ENCODE data around the gene OTUB2. TPM values are rescaled to one million over a fixed set of nuclear protein-coding genes. Genes with fewer than 3 reads are reported as not detected.

The OTUB2 gene
- total RNA-seq, 1 experiment from 2014 or later: 3.0 TPM

GRCh38 chr14:94045563-94046345 lies 19.6 kb downstream of the OTUB2 start:
- DNase-seq: no peak
- Histone ChIP-seq H3K27me3 (ENCODE audit: control insufficient read depth, insufficient read depth, low read length) (no peaks in the 10 kb centered on the region), H3K36me3 (replicated peaks; ENCODE audit: control insufficient read depth, insufficient read depth, low read length) (peaks cover 31% of the 10 kb centered on the region)

GRCh38 chr14:94046696-94047250 lies 20.6 kb downstream of the OTUB2 start:
- Histone ChIP-seq H3K4me3 (ENCODE audit: insufficient read depth, low read depth, low read length) (no peak overlapping the region), H3K36me3 (replicated peaks; ENCODE audit: control insufficient read depth, insufficient read depth, low read length) (peaks cover 37% of the 10 kb centered on the region), H3K27me3 (ENCODE audit: control insufficient read depth, insufficient read depth, low read length) (no peaks in the 10 kb centered on the region)
- no peak for DNase-seq

More at GRCh38 chr14:94045563-94046345, 19.6 kb downstream of the OTUB2 start:
- no peak overlapping the region for H3K4me3 ChIP-seq (ENCODE audit: insufficient read depth, low read depth, low read length)

GRCh38 chr14:94047581-94047980 lies 21.4 kb downstream of the OTUB2 start:
- no peak overlapping the region for H3K4me3 ChIP-seq (ENCODE audit: insufficient read depth, low read depth, low read length)
- no peak for DNase-seq
- H3K36me3 ChIP-seq (replicated peaks; ENCODE audit: control insufficient read depth, insufficient read depth, low read length): peaks cover 42% of the 10 kb centered on the region

GRCh38 chr14:94048691-94049624 lies 22.8 kb downstream of the OTUB2 start:
- no peak overlapping the region for H3K4me3 ChIP-seq (ENCODE audit: insufficient read depth, low read depth, low read length)
- peaks cover 44% of the 10 kb centered on the region for H3K36me3 ChIP-seq (replicated peaks; ENCODE audit: control insufficient read depth, insufficient read depth, low read length)
- no peaks in the 10 kb centered on the region for H3K27me3 ChIP-seq (ENCODE audit: control insufficient read depth, insufficient read depth, low read length)
- no peak for DNase-seq

More at GRCh38 chr14:94047581-94047980, 21.4 kb downstream of the OTUB2 start:
- no peaks in the 10 kb centered on the region for H3K27me3 ChIP-seq (ENCODE audit: control insufficient read depth, insufficient read depth, low read length)

GRCh38 chr14:94049625-94050023 lies 23.5 kb downstream of the OTUB2 start:
- Histone ChIP-seq H3K4me3 (ENCODE audit: insufficient read depth, low read depth, low read length) (no peak overlapping the region), H3K27me3 (ENCODE audit: control insufficient read depth, insufficient read depth, low read length) (no peaks in the 10 kb centered on the region), H3K36me3 (replicated peaks; ENCODE audit: control insufficient read depth, insufficient read depth, low read length) (peaks cover 49% of the 10 kb centered on the region)
- DNase-seq: no peak

GRCh38 chr14:94050231-94050880 lies 24.2 kb downstream of the OTUB2 start:
- H3K36me3 ChIP-seq (replicated peaks; ENCODE audit: control insufficient read depth, insufficient read depth, low read length): peaks cover 54% of the 10 kb centered on the region
- H3K4me3 ChIP-seq (ENCODE audit: insufficient read depth, low read depth, low read length): no peak overlapping the region
- no peaks in the 10 kb centered on the region for H3K27me3 ChIP-seq (ENCODE audit: control insufficient read depth, insufficient read depth, low read length)
- no peak for DNase-seq

GRCh38 chr14:94051115-94051514 lies 25.0 kb downstream of the OTUB2 start:
- no peak for DNase-seq
- Histone ChIP-seq H3K4me3 (ENCODE audit: insufficient read depth, low read depth, low read length) (no peak overlapping the region), H3K36me3 (replicated peaks; ENCODE audit: control insufficient read depth, insufficient read depth, low read length) (peaks cover 56% of the 10 kb centered on the region), H3K27me3 (ENCODE audit: control insufficient read depth, insufficient read depth, low read length) (no peaks in the 10 kb centered on the region)

- no peak for DNase-seq
- no peaks in the 10 kb centered on the region for H3K27me3 ChIP-seq (ENCODE audit: control insufficient read depth, insufficient read depth, low read length)
- H3K4me3 ChIP-seq (ENCODE audit: insufficient read depth, low read depth, low read length): no peak overlapping the region
- H3K36me3 ChIP-seq (replicated peaks; ENCODE audit: control insufficient read depth, insufficient read depth, low read length): peaks cover 58% of the 10 kb centered on the region
Observed at GRCh38 chr14:94051779-94052178, 25.6 kb downstream of the OTUB2 start.

- Histone ChIP-seq H3K27me3 (ENCODE audit: control insufficient read depth, insufficient read depth, low read length) (no peaks in the 10 kb centered on the region), H3K4me3 (ENCODE audit: insufficient read depth, low read depth, low read length) (no peak overlapping the region), H3K36me3 (replicated peaks; ENCODE audit: control insufficient read depth, insufficient read depth, low read length) (peaks cover 58% of the 10 kb centered on the region)
- no peak for DNase-seq
Observed at GRCh38 chr14:94052199-94052598, 26.1 kb downstream of the OTUB2 start.

GRCh38 chr14:94052662-94053061 lies 26.5 kb downstream of the OTUB2 start:
- Histone ChIP-seq H3K36me3 (replicated peaks; ENCODE audit: control insufficient read depth, insufficient read depth, low read length) (peaks cover 57% of the 10 kb centered on the region), H3K27me3 (ENCODE audit: control insufficient read depth, insufficient read depth, low read length) (no peaks in the 10 kb centered on the region), H3K4me3 (ENCODE audit: insufficient read depth, low read depth, low read length) (no peak overlapping the region)
- no peak for DNase-seq

GRCh38 chr14:94054401-94054800 lies 28.3 kb downstream of the OTUB2 start:
- H3K27me3 ChIP-seq (ENCODE audit: control insufficient read depth, insufficient read depth, low read length): no peaks in the 10 kb centered on the region
- H3K4me3 ChIP-seq (ENCODE audit: insufficient read depth, low read depth, low read length): no peak overlapping the region
- H3K36me3 ChIP-seq (replicated peaks; ENCODE audit: control insufficient read depth, insufficient read depth, low read length): peaks cover 57% of the 10 kb centered on the region
- no peak for DNase-seq

- H3K27me3 ChIP-seq (ENCODE audit: control insufficient read depth, insufficient read depth, low read length): no peaks in the 10 kb centered on the region
- no peak for DNase-seq
- H3K4me3 ChIP-seq (ENCODE audit: insufficient read depth, low read depth, low read length): no peak overlapping the region
- peaks cover 59% of the 10 kb centered on the region for H3K36me3 ChIP-seq (replicated peaks; ENCODE audit: control insufficient read depth, insufficient read depth, low read length)
Observed at GRCh38 chr14:94054936-94055335, 28.8 kb downstream of the OTUB2 start.

- H3K4me3 ChIP-seq (ENCODE audit: insufficient read depth, low read depth, low read length): no peak overlapping the region
- no peak for DNase-seq
- peaks cover 58% of the 10 kb centered on the region for H3K36me3 ChIP-seq (replicated peaks; ENCODE audit: control insufficient read depth, insufficient read depth, low read length)
- no peaks in the 10 kb centered on the region for H3K27me3 ChIP-seq (ENCODE audit: control insufficient read depth, insufficient read depth, low read length)
Observed at GRCh38 chr14:94056579-94057308, 30.6 kb downstream of the OTUB2 start.
